Breast epithelium (tissue), 3 donors: ENCODE results near the gene MYO9B.
"Not testable (repeated sequence)": the region's sequence is repeated elsewhere in the genome, so short reads cannot be mapped to it uniquely, and the experiment has no call there.

Experiments
- POLR2A ChIP-seq: fragments of 450-650 bp; IDR thresholded peaks from one replicate; pipeline ENCODE4 v1.6.1; 2016; ENCODE audit warnings: antibody characterized with exemption, mild to moderate bottlenecking, moderate library complexity
- TF ChIP-seq, protein P1 (sequence below), 3 donors: fragments of 450-650 bp; IDR thresholded peaks; one replicate each; pipeline ENCODE4 v1.5.1; 2016 to 2017; ENCODE audit warnings: antibody characterized with exemption in 3 of 3, mild to moderate bottlenecking in 3 of 3, moderate library complexity in 3 of 3

GRCh38 chr19:17138052-17138846 is 62.7 kb downstream of the MYO9B start:
- TF ChIP-seq, protein P1, sequence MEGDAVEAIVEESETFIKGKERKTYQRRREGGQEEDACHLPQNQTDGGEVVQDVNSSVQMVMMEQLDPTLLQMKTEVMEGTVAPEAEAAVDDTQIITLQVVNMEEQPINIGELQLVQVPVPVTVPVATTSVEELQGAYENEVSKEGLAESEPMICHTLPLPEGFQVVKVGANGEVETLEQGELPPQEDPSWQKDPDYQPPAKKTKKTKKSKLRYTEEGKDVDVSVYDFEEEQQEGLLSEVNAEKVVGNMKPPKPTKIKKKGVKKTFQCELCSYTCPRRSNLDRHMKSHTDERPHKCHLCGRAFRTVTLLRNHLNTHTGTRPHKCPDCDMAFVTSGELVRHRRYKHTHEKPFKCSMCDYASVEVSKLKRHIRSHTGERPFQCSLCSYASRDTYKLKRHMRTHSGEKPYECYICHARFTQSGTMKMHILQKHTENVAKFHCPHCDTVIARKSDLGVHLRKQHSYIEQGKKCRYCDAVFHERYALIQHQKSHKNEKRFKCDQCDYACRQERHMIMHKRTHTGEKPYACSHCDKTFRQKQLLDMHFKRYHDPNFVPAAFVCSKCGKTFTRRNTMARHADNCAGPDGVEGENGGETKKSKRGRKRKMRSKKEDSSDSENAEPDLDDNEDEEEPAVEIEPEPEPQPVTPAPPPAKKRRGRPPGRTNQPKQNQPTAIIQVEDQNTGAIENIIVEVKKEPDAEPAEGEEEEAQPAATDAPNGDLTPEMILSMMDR (IDR thresholded peaks at IDR 0.05): not testable (repeated sequence)
- not testable (repeated sequence) for TF ChIP-seq POLR2A
